Psoas muscle (tissue), 8 donors: ENCODE data around the gene ENAH. TPM values are rescaled to one million over a fixed set of nuclear protein-coding genes. Genes with fewer than 3 reads are reported as not detected.
"Not testable (repeated sequence)": the region's sequence is repeated elsewhere in the genome, so short reads cannot be mapped to it uniquely, and the experiment has no call there.

Experiments used
- ATAC-seq, 4 donors: fragments of 200-7000 bp; cut with Tn5 transposase; one replicate each; pipeline ENCODE4 v1.9.1; 2020; ENCODE audit warnings: moderate library complexity in 3 of 4, mild to moderate bottlenecking in 2 of 4
- DNase-seq, 2 donors: peaks; one replicate each; pipeline ENCODE4 v3.0.0-alpha.2; 2020
- H3K27ac ChIP-seq: fragments of 200-600 bp; one replicate; pipeline ENCODE4 v1.8.0; 2022
- H3K27me3 ChIP-seq, 3 donors: fragments of 200-600 bp in 1 of 3; one replicate each; pipeline versions ENCODE4 v1.6.1 to v1.8.0; 2013 to 2022; ENCODE audit warnings: low read length in 2 of 3, mild to moderate bottlenecking in 2 of 3, moderate library complexity in 1 of 3; ENCODE audit not compliant: insufficient read depth in 3 of 3
- H3K36me3 ChIP-seq, 2 donors: fragments of 200-600 bp in 1 of 2; one replicate each; pipeline versions ENCODE4 v1.6.1 to v1.8.0; 2013 to 2022; ENCODE audit warnings: low read depth in 1 of 2, mild to moderate bottlenecking in 1 of 2, moderate library complexity in 1 of 2; ENCODE audit not compliant: insufficient read depth in 1 of 2
- H3K4me1 ChIP-seq: fragments of 200-600 bp; one replicate; pipeline ENCODE4 v1.8.0; 2022
- H3K4me3 ChIP-seq: fragments of 200-600 bp; one replicate; pipeline ENCODE4 v1.8.0; 2022; ENCODE audit warnings: mild to moderate bottlenecking
- H3K9me3 ChIP-seq: fragments of 200-600 bp; one replicate; pipeline ENCODE4 v1.8.0; 2022
- WGBS, 3 donors: extraction: QIAGEN DNeasy Blood & Tissue Kit; methylation state at CpG; one replicate each; pipeline versions ENCODE4 v1.1.6 to v1.1.7; 2013; 5-methylcytosine and 5-hydroxymethylcytosine counted together
- intact Hi-C, 2 donors: fragments of 100-400 bp; cut with DNase I; formaldehyde crosslinking; loops; one replicate each; pipeline versions ENCODE4 v1.11.0 to v1.14.2; 2022
- polyA plus RNA-seq, 3 donors: library from polyadenylated mRNA; stranded (reverse); fragments of 200-250 nt; gene quantifications; one replicate each; pipeline ENCODE4 v1.2.3, GENCODE V29; 2013
- total RNA-seq, 4 donors: library from RNA; stranded (reverse); fragmentation: NEBNext Ultra II Directional in 2 of 4; extraction: Animal tissue kit (Norgen Biotek cat#: 25700) in 2 of 4; gene quantifications; one replicate each; pipeline versions ENCODE4 v1.2.1 to v1.2.4, GENCODE V29; 2021 to 2023
- TF ChIP-seq, protein P1 (sequence below): fragments of 200-600 bp; IDR thresholded peaks from one replicate; pipeline ENCODE4 v1.8.0; 2022; ENCODE audit warnings: antibody characterized with exemption
- donor health status: healthy with polysubstance abuse.
- donor health status: DM: no; HTN: no; CAD: no; lungs with moderate emphysema.
- donor health status: Bipolar disorder and iron deficiency.
- donor health status: healthy.
- donor health status: DM: yes; HTN: yes; CAD: no.
- donor health status: DM: no; HTN: no; CAD: no.
- donor health status: DM: no; HTN: no; CAD: no.
- donor health status: DM: yes; HTN: yes; CAD: no.

Gene ENAH
- total and polyA plus RNA-seq, 7 donors = 17.1 to 262 (median 119) TPM

DNA sequence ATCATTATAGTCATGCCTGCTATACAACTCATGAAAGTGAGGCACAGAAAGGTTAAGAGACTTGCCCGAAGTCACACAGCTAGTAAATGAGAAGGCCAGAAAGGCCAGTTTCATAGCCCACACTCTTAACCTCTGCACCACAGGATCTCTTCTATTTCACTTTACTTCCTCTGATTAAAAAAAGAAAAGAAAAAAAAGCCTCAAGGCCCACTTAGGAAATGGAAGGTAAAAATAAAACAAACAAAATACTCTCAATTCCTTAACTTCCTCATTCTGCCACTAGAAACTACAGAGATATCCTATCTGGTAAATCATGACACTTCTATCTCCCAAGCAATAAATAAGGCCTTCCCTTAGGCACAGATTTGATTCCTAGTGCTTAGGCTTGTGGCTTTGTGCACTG lies 7.6 kb upstream of the ENAH start:
- WGBS, 3 donors = 78 to 84% (median 82%) methylated on average over 1 of the region's 1 CpG
- H3K27ac ChIP-seq = no peak overlapping the region
- TF ChIP-seq, protein P1, sequence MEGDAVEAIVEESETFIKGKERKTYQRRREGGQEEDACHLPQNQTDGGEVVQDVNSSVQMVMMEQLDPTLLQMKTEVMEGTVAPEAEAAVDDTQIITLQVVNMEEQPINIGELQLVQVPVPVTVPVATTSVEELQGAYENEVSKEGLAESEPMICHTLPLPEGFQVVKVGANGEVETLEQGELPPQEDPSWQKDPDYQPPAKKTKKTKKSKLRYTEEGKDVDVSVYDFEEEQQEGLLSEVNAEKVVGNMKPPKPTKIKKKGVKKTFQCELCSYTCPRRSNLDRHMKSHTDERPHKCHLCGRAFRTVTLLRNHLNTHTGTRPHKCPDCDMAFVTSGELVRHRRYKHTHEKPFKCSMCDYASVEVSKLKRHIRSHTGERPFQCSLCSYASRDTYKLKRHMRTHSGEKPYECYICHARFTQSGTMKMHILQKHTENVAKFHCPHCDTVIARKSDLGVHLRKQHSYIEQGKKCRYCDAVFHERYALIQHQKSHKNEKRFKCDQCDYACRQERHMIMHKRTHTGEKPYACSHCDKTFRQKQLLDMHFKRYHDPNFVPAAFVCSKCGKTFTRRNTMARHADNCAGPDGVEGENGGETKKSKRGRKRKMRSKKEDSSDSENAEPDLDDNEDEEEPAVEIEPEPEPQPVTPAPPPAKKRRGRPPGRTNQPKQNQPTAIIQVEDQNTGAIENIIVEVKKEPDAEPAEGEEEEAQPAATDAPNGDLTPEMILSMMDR = no peak

DNA sequence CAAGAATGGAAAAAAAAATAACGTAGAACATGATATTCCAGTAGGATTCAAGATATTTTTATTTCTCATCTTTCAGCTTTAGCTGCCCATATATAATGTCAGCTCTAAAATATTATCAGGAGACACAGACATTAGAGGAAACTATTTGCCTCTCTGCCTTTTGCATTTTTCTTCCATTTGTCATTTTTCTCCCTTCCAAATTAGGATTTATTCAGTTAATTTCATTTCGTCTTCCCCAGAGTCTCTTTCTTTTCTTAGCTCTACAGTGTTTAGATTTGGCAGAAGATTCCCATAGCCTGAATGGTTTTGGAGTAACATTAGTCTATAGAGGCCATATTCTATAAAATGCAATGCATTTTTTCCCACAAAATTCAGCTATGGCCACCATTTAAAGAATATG lies 5.1 kb upstream of the ENAH start:
- no peaks in the 10 kb centered on the region for H3K9me3 ChIP-seq
- ATAC-seq (no peak), DNase-seq (no peak)
- TF ChIP-seq, protein P1 = no peak
- no peaks in the 10 kb centered on the region for H3K27me3 ChIP-seq
- H3K4me3 ChIP-seq = no peak overlapping the region
- H3K27ac ChIP-seq = peak overlapping the region; percentile 99
- intact Hi-C loops = loop anchor here in 1 of 2 donors (5.0 to 10.0 kb wide), 2 partner anchors 63 to 114 kb away; no protein-coding TSS in a partner anchor
- WGBS, 3 donors = 50 to 66% (median 52%) methylated on average over 2 of the region's 2 CpGs
- H3K36me3 ChIP-seq = no peaks in the 10 kb centered on the region
- peaks cover 33% of the 10 kb centered on the region for H3K4me1 ChIP-seq

More for the DNA sequence above, 7.6 kb upstream of the ENAH start:
- no peak for ATAC-seq
- H3K36me3 ChIP-seq = no peaks in the 10 kb centered on the region
- DNase-seq = no peak
- H3K9me3 ChIP-seq = no peaks in the 10 kb centered on the region
- intact Hi-C loops = no loop called here
- H3K4me3 ChIP-seq = no peak overlapping the region
- H3K27me3 ChIP-seq = no peaks in the 10 kb centered on the region
- peaks cover 22% of the 10 kb centered on the region for H3K4me1 ChIP-seq

DNA sequence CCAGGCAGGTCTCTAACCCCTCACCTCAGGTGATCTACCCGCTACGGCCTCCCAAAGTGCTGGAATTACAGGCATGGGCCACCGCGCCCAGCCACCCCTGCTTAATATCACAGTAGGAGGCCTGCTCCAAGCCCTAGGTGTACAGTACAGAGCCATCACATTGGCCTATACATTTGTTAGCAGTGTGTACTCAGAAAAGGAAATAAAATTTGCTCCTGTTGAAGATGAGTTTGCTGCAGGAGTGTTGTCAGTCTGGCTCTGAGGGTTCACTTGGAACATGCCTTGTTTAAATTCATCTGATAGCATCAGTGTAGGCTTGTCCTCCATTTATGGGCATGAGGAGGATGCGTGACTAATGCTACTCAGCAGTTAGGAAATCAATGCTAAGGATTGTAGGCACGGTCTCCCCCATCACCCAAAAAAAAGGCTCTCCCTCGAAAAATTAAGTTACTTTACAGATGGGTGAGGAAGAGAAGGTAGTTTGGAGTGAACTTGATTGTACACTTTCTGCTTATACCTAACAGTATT lies 4.6 kb upstream of the ENAH start:
- DNase-seq (no peak), ATAC-seq (no peak)
- intact Hi-C loops = loop anchor here in 1 of 2 donors (5.0 to 10.0 kb wide), 2 partner anchors 63 to 115 kb away; no protein-coding TSS in a partner anchor
- Histone ChIP-seq H3K4me3 (no peak overlapping the region), H3K27me3 (no peaks in the 10 kb centered on the region), H3K9me3 (no peaks in the 10 kb centered on the region), H3K4me1 (peaks cover 33% of the 10 kb centered on the region), H3K27ac (peak overlapping the region; percentile 99), H3K36me3 (no peaks in the 10 kb centered on the region)
- 60 to 77% (median 64%) methylated on average over 7 of the region's 7 CpGs for WGBS, 3 donors
- TF ChIP-seq, protein P1 = no peak

DNA sequence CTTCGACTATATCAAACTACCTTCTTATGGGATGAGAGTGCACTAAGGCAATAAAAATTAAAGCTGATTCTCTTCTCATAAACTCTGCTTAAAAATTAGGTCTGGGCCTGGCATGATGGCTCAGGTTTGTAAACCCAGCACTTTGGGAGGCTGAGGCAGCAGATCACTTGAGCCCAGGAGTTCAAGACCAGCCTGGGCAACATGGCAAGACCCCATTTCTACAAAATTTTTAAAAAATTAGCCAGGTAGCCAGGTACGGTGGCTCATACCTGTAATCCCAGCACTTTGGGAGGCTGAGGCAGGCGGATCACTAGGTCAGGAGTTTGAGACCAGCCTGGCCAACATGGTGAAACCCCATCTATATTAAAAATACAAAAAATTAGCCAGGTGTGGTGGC lies 3.3 kb upstream of the ENAH start:
- intact Hi-C loops = loop anchor here in 1 of 2 donors (5.0 to 10.0 kb wide), 2 partner anchors 61 to 116 kb away; no protein-coding TSS in a partner anchor
- not testable (repeated sequence) for H3K4me3 ChIP-seq, DNase-seq, H3K27me3 ChIP-seq, H3K9me3 ChIP-seq, ATAC-seq, H3K36me3 ChIP-seq
- 83 to 90% (median 87%) methylated on average over 3 of the region's 3 CpGs for WGBS, 3 donors
- peak overlapping the region; percentile 99 for H3K27ac ChIP-seq
- H3K4me1 ChIP-seq = peaks cover 30% of the 10 kb centered on the region

DNA sequence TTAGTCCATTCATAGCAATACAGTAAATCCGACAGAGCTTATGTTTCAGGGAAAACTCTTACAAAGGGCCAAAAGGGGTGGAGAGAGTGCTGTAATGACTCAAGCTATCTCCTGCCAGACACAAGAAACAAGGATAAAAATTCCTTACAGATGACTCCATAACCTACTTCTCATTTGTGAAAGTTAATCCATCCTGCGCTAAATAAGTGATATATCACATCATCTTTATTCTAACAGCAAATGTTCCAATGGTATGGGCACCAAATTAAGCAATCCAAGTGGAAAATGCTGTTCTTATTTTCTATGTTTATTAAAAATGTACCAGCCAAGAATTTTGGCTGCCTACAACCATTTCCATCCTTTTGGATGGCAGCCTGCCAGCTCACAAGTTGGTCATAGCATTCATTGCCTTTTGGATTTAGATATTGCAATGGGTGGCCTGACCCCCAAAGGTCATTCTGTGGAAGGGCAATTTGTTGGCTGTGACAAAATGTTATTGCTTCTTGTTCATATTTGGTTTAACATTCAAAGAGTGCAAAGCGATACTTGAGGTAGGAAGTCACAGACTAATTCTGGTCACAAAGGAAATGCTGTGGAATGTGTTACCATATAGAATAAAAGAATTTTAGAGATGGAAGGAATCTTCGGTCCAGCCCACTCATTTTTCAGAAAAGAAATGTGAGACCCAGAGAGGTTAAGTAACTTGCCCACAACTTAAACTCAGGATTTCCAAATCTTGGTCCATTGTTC lies 2.8 kb upstream of the ENAH start:
- WGBS, 3 donors = 19 to 35% (median 23%) methylated on average over 4 of the region's 4 CpGs
- TF ChIP-seq, protein P1 = no peak
- Histone ChIP-seq H3K9me3 (no peaks in the 10 kb centered on the region), H3K27ac (peak overlapping the region; percentile 99), H3K27me3 (no peaks in the 10 kb centered on the region), H3K4me1 (peaks cover 30% of the 10 kb centered on the region), H3K4me3 (no peak overlapping the region), H3K36me3 (no peaks in the 10 kb centered on the region)
- ATAC-seq (peak; percentile 61 to 75 (median 71)), DNase-seq (peak; percentile 53 to 67)
- intact Hi-C loops = loop anchor here (2.0 to 10.0 kb wide), 4 partner anchors 41 to 117 kb away; no protein-coding TSS in a partner anchor
